Fibroblast of upper back skin (primary cell): ENCODE data around the gene CDH26.

ENCODE experiments used
- DNase-seq: peaks from one replicate; pipeline ENCODE4 v3.0.0-alpha.2; 2013

Gene CDH26

DNA sequence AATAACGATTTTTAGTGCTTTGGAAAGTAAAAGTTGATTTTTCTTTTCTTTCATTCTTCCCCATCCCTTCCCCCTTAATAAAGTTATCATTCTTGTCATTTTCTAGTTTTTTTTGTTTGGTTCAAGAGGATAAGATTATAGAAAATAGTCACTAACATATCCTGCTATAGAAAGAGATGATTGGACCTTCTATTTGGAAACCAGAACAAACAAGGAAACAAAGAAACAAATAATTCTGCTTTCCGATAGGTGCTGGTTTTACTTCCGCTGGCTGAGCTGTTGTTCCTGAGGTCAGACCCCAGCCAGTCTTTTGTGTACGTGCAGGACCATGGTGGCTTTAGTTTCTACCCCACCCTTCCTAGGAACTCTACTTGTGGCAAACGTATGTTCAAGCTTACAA lies at the start of gene CDH26:
TSS of gene CDH26 (plus strand) at position 301 of the 400 bp plus-strand sequence. CDS start 304 bp downstream, outside the sequence.
- DNase-seq: no peak

DNA sequence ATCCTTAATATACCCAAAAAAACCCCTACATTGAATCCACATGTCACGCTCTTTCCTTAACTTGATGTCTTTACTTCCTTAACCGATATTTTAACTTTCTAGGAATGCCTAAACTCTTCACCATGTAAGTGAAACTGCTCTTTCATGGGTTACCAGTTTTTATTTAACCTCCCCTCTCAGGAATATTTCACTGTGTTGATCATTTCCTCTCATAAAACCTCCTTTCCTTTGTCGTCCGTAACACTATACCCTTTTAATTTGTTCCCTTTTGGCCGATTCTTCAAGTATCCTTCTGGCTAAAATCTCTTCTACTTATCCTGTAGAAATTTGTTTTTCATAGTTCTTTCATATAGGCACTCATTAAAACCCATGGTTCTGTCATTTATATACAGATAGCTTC lies 49.4 kb upstream of the CDH26 start:
- DNase-seq: no peak

DNA sequence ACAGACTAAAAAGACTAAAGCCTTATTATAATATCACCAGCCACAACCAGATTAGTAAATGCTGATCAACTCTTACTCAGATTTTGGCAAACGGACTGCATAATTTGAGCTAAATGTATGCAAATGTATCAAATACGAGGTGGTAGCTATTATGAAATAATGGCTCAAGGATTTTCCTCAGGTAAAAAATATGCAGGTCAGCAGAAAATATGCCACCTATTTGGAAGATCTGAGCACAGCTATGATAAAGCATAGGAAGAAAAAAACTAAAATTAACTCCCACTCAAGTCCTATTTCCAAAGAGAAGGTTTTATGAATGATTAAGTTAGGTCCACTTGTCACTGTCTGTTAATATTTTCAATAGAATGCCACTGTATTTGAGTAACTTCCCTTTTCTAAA lies 47.2 kb upstream of the CDH26 start:
- no peak for DNase-seq

DNA sequence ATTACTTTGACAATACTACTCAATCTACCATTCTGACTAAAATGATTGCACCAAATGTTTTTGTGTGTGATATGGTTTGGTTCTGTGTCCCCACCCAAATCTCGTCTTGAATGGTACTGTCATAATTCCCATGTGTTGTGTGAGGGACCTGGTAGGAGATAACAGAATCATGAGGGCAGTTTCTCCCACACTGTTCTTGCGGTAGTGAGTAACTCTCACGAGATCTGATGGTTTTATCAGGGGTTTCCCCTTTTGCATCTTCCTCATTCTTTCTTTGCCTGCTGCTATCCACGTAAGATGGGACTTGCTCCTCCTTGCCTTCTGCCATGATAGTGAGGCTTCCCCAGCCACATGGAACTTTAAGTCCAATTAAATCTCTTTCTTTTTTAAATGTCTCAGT lies 45.6 kb upstream of the CDH26 start:
- DNase-seq: no peak

DNA sequence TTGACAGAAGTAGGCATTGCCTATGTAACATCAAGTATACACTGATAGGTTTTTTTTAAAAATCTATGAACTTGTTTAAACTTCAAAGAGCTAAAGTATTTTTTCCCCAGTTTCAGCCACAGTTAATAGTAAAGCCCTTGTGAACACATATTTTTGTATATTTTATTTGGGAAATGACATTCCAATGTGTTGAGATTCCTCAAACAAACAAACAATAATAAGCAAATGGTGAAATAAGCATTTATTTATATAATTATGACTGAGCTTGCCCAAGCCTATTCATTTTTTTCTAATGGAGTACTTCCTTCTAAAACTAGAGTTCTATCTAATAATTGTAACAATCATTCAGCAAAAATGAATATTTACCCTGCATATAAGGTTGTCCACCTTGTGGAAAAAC lies 37.3 kb upstream of the CDH26 start:
- DNase-seq: no peak

DNA sequence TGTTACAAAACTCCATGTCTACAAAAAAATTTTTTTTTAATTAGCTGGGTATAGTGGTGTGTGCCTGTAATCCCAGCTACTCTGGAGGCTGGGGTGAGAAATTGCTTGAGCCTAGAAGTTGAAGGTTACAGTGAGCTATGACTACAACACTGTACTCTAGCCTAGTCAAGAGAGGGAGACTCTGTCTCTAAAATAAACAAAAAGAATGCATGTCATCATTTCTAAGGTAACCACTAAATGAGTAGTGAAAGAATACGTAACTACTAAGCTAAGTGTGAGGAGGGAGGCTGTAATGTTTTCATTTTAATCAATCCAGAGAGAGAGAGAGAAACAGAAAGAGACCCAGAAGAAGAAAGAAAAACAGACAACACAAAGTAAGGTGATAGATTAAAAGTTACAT lies 34.7 kb upstream of the CDH26 start:
- DNase-seq: no peak

DNA sequence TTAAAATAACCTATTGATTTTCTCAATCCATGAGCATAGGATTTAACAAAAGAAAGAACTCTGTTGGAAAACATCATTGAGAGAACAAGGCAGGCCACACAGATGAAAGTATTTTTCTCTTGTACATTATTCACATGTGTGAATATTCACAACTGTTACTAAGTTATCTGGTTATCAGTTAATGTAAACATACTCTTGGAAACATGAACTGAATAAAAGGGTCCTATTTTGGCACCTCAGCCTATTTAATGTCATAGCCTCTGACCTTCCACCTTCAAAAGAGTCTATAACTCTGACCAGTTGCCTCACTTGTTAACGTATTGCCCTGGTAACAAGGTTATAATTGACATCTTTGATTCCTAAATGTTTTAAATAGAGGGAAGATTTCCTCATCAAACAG lies 32.9 kb upstream of the CDH26 start:
- no peak for DNase-seq

DNA sequence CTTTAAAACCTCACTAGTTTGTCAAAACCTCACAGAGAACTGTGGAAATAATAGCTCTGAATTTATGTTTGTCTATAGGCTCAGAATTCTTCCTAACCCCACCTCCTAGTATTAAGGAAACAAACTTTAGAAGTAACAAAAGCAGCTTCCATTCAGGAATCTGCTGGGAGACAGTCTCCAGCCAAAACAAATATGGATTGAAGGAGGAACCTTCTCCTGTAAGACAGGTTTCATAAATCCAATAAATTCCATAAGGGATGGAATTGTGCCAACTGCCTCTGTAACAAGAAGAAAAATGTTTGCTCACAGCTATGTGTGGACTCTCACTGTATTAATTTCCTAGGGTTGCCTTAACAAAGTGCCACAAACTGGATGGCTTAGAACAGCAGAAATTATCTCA lies 32.3 kb upstream of the CDH26 start:
- peak; percentile 45 for DNase-seq

DNA sequence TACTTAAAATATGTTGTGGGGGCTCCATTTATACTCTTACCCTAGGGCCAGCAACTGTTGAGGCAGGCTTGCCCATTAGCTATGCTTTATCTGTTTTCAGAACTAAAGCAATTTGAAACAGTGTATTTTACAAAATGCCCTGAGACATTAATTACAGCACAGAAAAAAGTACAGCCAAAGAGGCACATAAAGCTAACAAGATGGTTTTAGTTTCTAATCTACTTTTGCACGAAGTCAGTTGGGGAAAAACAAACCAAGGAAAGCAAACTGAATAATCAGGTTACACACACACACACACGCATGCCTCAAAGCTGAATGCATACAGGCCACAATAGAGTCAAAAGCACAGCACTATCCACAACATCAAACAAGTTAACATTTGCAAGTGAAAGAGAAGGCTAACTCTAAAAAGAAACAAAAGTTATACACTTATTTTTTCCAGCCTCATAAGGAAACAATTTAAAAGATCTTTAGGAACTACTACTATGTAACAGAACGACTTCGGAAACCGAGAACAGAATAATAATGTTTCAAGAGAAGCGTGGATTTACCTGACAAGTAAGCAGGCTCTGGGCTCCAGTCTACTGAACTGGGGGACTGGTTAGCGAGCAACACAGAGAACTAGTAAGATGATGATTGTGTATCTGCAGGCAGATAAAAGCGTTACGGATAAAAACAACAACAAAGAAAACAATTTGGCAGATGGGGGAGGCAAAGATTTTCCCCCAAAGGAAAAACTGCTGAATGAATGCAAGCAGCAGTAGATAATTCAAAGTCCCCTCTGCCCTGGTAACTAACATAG lies 26.5 kb upstream of the CDH26 start:
- DNase-seq: no peak

DNA sequence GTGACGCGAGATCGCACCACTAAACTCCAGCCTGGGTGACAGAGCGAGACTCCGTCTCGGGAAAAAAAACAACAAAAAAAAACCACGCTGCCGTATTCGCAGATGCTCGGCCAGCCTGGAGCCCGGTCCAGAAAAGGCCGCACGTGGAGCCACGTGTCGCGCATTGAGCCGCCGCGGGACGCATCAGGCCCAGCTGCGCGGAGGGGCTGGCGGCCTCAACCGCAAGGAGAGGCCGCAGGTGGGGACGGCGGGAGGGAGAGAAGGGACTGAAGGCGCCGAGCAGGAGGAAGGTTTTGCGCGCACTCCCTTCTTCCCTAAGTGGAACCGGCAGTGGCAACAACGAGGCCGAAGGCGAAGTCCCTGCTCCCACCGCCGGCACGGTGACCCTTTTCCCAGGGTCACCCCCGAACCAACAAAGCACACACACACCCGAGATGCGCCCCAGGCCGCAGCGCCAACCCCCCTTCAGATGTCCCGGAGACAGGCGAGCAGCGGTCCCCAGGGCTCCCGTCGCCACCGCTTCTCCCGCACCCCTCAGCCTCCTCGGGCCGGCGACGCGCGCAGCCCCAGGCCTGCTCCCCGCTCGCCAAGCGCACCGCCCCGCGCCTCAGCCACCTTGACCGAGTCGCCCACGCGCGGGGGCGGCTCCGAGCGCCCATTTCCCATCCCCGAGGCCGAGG lies 25.5 kb upstream of the CDH26 start:
- no peak for DNase-seq

DNA sequence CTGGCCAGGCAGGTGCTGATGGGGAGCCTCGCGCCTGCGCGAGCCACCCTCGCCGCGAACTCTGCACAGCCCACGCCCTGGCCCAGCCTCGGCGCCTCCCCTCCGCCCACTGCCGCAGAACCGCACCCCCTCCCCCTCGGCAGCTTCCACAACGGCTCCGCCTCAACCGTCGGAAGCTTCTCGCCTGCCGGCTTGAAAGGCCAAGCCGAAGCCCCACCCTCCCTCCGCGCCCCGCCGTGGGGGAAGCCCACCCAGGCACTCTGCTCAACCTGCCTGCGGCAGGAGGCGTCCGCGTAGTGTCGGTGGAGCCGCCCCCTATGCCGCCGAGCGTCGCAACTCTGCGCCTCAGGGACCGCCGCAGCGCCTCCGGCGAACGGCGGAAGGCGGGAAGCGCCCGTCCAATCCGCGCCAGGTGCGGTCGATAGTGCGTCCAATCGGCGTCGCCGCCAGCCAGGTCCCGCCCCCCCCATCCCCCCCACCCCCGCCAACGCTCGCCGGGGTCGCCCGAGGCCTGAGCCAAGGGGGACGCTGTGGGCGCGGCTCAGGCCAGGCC lies 24.9 kb upstream of the CDH26 start, which contains the start of gene SYCP2:
TSS of gene SYCP2 (minus strand) at position 342 of the 553 bp plus-strand sequence. CDS start 11,224 bp downstream, outside the sequence.
- DNase-seq: peak; percentile 51

DNA sequence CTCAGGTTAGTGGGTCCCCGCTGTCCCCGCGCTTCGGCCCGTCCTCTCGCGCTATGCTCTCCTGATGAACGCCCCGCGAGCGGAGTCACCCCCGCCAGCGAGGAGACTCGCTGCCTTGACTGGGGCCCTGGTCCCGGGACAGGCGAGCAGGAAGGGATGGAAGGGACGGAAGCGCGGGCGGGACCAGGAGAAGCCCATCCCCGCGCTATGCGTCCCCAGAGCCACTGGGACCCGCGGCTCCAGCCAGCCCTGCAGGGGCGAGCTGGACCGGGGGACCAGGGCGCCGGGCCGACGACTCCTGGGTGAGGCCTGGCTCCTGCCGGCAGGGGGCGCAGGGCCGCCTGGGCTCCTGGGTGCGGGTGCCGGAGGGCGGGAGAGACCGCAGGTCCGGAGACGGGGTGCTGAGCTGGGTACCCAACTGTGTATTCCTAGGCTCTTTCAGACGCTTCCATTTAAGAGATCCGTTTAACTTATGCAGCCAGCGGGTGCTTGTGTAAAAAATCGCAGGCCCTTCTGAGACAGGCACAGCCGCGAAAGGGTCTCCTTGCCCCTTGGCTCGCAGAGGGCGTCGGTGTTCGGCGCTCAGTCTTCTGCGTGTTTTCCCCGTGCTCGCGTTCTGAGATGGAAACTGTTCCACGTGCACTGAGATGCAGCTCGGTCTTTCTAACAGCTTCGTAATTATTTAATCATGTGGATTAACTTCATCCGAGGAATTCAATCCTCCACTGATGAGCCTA lies 24.2 kb upstream of the CDH26 start:
- DNase-seq: peak; percentile 61

DNA sequence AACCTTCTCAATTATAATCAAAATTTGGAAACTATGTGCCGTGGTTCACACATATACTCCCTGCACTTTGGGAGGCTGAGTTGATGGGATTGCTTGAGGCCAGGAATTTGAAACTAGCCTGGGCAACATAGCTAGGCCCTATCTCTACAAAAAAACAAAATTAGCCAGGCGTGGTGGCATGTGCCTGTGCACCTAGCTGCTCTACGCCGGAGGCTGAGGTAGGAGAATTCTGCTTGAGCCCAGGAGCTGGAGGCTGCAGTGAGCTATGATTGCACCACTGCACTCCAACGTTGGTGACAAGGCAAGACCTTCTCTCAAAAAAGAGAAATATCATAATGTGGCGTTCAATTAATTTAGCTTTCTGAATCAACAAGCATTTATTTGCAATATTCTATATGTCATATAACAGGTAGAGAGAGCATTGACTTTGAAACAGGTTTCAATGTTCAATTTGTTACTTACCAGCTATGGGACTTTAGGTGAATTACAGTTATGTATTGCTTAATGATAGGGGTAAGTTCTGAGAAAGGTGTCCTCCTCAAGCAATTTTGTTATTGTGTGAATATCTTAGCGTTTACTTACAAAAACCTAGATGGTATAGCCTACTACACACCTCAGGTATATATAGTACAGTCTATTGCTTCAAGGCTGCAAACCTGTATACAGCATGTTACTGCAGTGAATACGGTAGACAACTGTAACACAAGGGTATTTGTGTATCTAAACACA lies 22.6 kb upstream of the CDH26 start:
- DNase-seq: no peak

DNA sequence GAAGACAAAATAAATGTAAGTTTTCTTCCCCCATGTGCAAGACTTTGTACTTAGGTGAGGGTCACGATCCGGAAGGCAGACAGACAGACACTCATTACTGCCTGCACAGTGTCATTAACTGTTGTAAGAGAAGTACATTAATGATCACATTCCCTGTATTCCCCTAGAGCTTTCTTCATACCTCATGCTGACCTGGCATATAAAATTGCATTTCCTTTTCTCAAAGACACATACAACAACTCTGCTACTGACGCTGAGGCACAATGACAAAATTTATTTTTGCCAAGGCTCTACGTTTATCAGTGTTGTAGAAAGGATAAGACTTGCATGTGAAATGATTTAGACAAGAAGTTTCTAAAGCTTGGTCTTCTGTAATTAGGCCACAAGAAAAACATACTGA lies 21.8 kb upstream of the CDH26 start:
- DNase-seq: no peak

DNA sequence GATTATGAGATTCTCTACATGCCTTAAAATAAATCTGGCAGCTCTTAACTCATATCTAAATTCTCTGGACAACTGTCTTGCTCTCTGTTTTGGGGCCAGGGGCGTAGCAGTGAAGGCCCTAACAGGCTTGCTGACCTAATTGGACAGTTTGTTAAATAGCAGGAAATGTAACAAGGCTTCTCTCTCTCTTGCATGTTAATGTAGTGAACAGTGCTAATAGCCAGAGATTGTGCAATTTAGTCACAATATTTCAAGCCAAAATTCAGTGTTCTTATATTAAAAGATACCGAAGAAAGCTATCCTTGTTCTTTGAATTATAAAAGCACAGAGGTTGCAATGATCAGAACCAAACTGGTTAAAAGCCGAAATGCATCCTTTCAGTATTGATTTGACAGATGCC lies 21.1 kb upstream of the CDH26 start:
- no peak for DNase-seq

DNA sequence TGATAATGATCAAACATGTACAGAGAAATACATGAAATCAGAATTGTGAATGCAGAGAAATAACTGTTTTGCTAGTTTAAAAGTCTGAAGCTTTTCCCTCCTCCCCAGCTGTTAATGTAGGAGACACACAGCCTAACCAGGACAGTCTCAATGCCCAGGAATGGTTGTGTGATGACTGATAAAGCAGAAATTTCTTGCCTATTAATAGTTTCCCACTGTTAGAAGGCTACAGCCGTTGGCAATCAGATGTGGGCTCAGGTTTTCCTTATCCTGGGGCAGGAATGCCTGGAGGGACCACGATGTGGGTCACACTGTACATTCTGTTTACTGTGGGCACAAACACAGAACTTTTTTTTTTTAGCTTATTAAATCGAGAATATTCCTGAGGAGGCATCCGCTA lies 20.0 kb upstream of the CDH26 start:
- DNase-seq: peak; percentile 68

DNA sequence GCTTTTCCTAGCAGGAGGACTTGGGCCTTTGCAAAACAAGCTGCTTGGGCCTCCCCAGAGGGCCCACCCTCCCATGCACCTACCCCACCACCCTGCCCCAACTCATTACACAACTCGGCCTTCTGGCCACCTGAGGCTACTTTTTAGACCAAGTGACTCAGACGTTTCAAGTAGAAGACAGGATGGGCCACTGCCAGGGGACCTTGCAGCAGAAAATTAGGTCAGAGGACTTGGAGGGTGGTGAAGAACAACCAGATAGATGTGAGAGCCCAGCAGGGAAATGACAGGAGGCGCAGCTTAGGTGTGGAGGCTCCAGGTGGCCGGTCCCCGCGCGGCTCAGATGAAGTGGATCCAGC lies 19.5 kb upstream of the CDH26 start:
- peak; percentile 16 for DNase-seq

DNA sequence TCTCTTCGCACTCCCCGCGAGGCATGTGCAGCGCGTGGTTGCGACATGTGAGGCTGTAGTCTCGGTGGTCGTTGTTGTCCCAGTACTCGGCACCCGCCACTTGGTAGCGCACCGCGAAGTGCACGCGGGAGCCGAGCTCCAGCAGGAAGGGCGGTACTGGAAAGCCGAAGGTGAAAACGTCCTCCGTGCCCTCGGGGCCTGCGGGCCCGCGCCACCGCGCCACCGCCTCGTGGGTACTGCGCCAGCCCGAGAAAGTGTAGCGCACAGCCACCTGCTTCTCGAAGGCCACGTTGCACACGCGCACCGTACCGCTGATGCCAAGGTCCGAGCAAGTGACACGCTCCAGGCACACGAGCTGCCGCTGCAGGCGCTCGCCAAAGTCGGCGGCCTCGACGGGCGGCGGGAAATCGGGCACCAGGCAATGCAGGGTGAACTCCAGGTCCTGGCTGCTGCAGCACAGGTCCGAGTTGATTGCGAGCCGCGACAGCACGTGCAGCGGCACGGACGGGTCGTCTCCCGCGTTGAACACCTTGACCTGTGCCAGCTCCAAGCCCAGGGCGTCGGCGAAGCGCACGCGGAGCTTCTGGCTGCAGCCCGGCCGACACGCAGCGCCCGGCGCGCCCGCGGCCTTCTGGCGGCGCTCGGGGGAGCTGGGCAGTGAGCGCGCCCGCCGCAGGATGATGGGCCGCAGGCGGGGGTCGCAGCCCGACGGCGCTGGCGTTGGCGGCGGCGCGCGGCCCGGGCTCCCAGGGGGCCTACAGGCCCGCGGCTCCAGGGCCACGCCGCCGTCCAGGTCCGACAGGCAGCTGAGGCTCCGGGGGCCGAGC lies 19.0 kb upstream of the CDH26 start:
- no peak for DNase-seq

DNA sequence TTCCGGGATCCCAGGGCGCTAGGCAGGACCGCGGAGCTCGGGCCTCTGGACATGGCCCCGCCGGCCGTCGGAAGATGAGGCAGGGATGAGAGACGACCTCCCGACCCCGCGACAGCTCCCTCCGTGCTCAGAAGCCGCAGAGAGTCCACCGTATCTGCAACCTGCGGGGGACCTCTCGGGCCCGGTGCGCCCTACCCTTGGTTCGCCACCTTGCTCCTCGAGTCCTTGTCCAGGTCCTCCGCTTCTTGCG lies 18.4 kb upstream of the CDH26 start:
- peak; percentile 3 for DNase-seq

DNA sequence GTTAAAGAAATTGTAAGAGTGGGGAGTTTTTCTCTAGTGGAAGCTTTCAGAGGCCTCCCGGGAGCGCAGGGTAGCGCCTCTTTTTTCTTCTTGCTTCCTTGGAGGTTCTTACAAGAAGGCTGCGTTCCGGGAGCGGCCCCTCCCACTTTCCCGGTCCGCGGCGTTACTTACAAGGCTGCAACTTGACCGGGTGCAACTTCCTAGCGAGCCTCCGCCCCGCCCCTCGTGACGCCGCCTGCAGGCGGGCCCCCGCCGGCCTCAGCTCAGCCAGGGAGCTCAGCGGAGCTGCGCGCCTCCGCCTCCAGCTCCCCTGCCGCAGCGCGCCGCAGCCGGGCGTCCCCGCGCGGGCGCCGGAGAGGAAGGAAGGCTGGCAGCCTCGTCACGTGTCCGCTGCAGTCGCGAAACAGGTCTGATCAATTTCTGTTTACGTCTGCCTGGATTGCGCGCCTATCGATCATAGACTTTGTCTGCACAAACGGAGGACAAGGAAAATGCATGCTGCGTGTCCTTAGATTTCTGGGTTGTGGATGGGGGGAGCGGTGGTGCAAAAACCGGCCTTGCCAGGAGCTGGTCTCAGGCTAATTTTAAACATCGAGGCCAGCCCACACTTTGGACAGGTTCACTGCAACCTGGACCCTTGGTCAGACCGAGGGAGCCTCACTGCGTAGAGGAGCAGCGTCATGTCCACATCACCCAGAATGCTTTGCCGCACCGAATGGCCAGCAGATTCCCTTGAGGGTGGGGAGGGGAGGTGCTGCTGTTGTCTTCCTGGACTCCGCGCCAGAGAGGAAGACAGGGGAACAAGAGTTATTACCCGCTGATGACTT lies 17.9 kb upstream of the CDH26 start, which contains the start of the genes FAM217B and PPP1R3D:
TSS of gene FAM217B (plus strand) at position 261 of the 827 bp plus-strand sequence. CDS start 3,555 bp downstream, outside the sequence.
TSS of gene PPP1R3D (minus strand) at position 177 of the 827 bp plus-strand sequence. CDS start 374 bp downstream, outside the sequence.
- peak; percentile 96 for DNase-seq

DNA sequence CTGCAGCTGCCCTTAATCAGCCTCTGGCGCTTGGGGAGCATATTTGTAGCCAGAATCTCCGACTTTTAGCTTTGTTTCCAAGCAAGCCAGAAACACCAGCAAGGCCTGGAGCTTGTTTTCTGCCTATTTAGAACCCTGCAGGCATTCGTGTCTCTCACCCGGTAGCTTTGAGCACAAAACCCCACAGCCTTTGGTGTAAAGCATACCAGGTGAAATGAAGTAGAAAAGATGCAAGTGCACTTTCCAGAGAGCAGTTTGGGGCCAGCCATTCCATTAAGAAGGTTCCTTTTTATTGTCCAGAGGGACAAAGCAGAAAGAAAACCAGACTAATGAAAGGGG lies 17.3 kb upstream of the CDH26 start:
- DNase-seq: no peak
